ENCODE measurements around the gene NEK5.
A peak's percentile ranks its signal among the peaks of the same experiment; 100 is the strongest.

NEK5 gene

GRCh38 chr13:52160053-52160452 is 31.2 kb upstream of the NEK5 start:
- CTCF ChIA-PET = interaction anchor here (0.8 to 1.9 kb wide), 7 partner anchors 10 to 345 kb away, joined by 3 to 7 read pairs (median 3); partner anchors contain the start of genes NEK5 and VPS36
- no peak for TF ChIP-seq CTCF (IDR thresholded peaks at IDR 0.05; ENCODE audit: insufficient read depth, low read length, missing control alignments)
- no peak overlapping the region for H3K4me3 ChIP-seq (ENCODE audit: low read depth, low read length)
- POLR2A ChIA-PET = interaction anchor here (0.6 kb wide), 1 partner anchor 34 kb away, joined by 3 read pairs; no protein-coding TSS in a partner anchor
- no peak for DNase-seq (ENCODE audit: low read depth, low spot score)

GRCh38 chr13:52159159-52159982 is 30.5 kb upstream of the NEK5 start, which contains the start of gene NEK3:
Gene NEK3, minus strand, starts transcription at chr13:52159597. Its CDS starts 3,406 bp downstream, at chr13:52156191.
- TF ChIP-seq CTCF (IDR thresholded peaks at IDR 0.05; ENCODE audit: insufficient read depth, low read length, missing control alignments) = no peak
- ChIA-PET CTCF (interaction anchor here (0.8 to 1.9 kb wide), 6 partner anchors 10 to 293 kb away, joined by 3 to 7 read pairs (median 4); partner anchors contain the start of genes NEK5 and VPS36), POLR2A (no interaction called here)
- H3K4me3 ChIP-seq (ENCODE audit: low read depth, low read length) = peak within 1 kb of the TSS; percentile 70
- no peak for DNase-seq (ENCODE audit: low read depth, low spot score)

DNA sequence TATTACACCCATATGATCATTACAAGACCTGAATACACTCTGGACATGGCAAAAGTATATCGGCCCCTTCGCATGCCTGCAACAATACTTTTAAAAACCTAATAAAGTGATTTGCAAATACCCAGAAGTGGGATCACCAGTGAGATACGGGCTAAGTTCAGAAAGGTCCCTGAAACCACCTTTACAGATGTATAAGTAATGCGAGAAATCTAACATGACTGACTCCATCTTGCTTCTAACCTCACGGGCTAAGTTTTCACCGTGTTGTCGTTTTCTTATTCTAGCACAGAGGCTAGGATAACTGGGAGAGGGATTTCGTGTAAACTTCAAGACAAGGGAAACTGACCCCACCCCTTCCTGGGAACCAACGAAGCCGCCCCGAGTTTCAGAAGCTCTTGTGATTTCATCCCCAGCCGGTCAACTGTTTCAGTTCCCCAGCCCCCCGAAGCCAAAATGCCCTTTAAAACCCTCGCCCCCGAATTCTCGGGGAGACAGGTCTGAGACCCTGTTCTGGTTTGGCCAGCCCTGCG is 29.8 kb upstream of the NEK5 start:
- CTCF ChIA-PET = no interaction called here
- POLR2A ChIA-PET = interaction anchor here (0.6 kb wide), 1 partner anchor 15 kb away, joined by 3 read pairs; no protein-coding TSS in a partner anchor
- no peak for DNase-seq (ENCODE audit: low read depth, low spot score)

DNA sequence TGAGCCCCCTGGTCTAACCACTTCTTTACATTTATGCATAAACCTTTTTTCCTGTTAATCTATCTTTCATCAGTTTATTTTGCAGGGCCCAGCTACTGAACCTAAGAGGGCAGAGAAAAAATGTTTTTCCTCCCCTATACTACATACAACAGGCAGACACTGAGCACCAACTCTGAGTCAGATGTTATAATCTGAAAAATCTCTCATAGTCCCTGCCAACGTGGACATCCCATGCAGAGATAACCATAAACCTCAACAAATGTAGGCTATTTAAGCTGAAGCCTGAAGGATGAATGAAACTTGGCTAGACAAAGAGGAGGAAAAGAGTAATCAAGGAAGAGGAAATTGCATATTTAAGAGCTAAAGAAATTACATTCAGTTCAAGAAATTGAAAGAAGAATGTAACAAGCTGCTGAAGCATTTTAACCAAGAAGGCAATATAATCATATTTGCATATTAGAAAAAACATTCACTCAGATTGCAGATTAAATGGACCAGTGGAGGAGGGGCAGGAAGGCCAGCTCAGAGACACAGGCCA is 27.9 kb upstream of the NEK5 start:
- ChIA-PET POLR2A (no interaction called here), CTCF (interaction anchor here (1.0 to 2.2 kb wide), 6 partner anchors 14 to 294 kb away, joined by 3 to 8 read pairs (median 4); partner anchors contain the start of genes NEK5 and VPS36)
- no peak for DNase-seq (ENCODE audit: low read depth, low spot score)
- no peak overlapping the region for H3K4me3 ChIP-seq (ENCODE audit: low read depth, low read length)
- no peak for TF ChIP-seq CTCF (IDR thresholded peaks at IDR 0.05; ENCODE audit: insufficient read depth, low read length, missing control alignments)

More for the DNA sequence above, 29.8 kb upstream of the NEK5 start:
- H3K4me3 ChIP-seq (ENCODE audit: low read depth, low read length) = peak overlapping the region; percentile 70
- TF ChIP-seq CTCF (IDR thresholded peaks at IDR 0.05; ENCODE audit: insufficient read depth, low read length, missing control alignments) = no peak

DNA sequence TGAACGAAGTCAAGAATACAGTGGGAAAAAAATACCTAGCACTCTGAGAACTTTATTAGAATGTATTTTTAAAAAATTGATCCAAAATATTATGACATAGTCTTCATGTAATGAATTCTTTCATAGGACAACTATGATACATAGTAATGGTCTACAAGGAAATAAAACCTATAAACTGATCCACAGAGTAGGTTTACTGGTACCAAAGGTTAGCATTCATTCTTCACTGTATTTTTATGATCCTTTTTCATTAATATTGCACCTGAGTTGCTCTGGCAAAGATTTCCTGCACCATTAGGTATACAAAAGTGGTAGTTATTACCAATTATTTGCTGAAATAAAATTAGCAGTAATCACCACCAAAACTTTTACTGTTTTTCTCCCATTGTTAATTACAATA is 26.3 kb upstream of the NEK5 start:
- DNase-seq (ENCODE audit: low read depth, low spot score) = no peak
- no peak overlapping the region for H3K4me3 ChIP-seq (ENCODE audit: low read depth, low read length)
- no peak for TF ChIP-seq CTCF (IDR thresholded peaks at IDR 0.05; ENCODE audit: insufficient read depth, low read length, missing control alignments)
- CTCF ChIA-PET = interaction anchor here (1.0 to 2.2 kb wide), 2 partner anchors 26 to 296 kb away, joined by 3 to 8 read pairs; partner anchors contain the start of gene VPS36
- POLR2A ChIA-PET = interaction anchor here (0.7 kb wide), 1 partner anchor 9 kb away, joined by 4 read pairs; no protein-coding TSS in a partner anchor
